SK-N-MC (cell line): ENCODE measurements around the gene SPATA2.

ENCODE experiments used
- EZH2 ChIP-seq: fragments of 200-600 bp; sonication (generic); IDR thresholded peaks from one replicate; pipeline ENCODE4 v1.6.1; 2017; ENCODE audit warnings: antibody characterized with exemption
- FOXP2 ChIP-seq: optimal IDR thresholded peaks from 2 replicates; pipeline ENCODE3; 2011; ENCODE audit warnings: mild to moderate bottlenecking, moderate library complexity; ENCODE audit not compliant: insufficient read depth; ENCODE audit errors: extremely low read length, control extremely low read depth
- POLR2AphosphoS5 ChIP-seq: IDR thresholded peaks from 2 replicates; pipeline ENCODE4 v1.6.1; 2012; ENCODE audit warnings: mild to moderate bottlenecking, low read depth, low read length, borderline replicate concordance

DNA sequence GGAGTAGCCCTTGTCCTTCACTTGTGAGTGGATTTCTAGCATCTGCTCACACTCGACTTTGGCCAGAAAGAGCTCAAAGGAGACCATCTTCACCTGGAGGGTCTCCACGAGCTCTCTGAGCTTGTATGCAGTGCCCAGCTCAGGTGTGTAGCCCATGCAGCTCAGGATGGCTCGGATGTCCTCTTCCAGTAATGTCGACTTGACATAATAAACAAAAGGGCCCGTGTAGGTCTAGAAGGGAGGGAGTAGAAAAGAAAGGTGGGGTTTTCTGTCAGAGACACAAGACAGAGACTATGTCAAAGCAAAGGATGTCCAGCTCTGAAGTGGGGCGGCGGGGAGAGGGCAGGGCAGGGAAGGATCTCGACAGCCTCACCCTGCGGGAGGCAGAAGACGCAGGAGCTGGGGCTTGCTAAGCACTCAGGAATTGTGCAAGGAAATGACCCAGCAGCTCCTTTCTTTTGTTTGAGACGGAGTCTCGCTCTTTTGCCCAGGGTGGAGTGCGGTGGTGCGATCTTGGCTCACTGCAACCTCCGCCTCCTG, 8.6 kb downstream of the SPATA2 start:
- no peak for TF ChIP-seq POLR2AphosphoS5
- TF ChIP-seq EZH2 = no peak
- TF ChIP-seq FOXP2 = no peak
